HEK293 (cell line): ENCODE data around the gene GUCY1B1.

Source experiments
- CTCF ChIP-seq: fragments of 450-650 bp; formaldehyde crosslinking; IDR thresholded peaks from 2 replicates; pipeline ENCODE4 v1.5.1; 2016; ENCODE audit warnings: missing biosample characterization, missing genetic modification characterization
- KLF7 ChIP-seq: fragments of 450-650 bp; formaldehyde crosslinking; IDR thresholded peaks from 2 replicates; pipeline ENCODE4 v1.5.1; 2016; ENCODE audit warnings: missing biosample characterization, missing genetic modification characterization, borderline replicate concordance
- KLF9 ChIP-seq: fragments of 450-650 bp; formaldehyde crosslinking; IDR thresholded peaks from 2 replicates; pipeline ENCODE4 v1.5.1; 2016; ENCODE audit warnings: missing biosample characterization, missing genetic modification characterization, low read depth
- TCF7L2 ChIP-seq: IDR thresholded peaks from 2 replicates; pipeline ENCODE4 v1.6.1; 2011; ENCODE audit warnings: low read depth, mild to moderate bottlenecking, inconsistent platforms, low read length, moderate library complexity, borderline replicate concordance
- ZBTB21 ChIP-seq: fragments of 450-650 bp; formaldehyde crosslinking; IDR thresholded peaks from 2 replicates; pipeline ENCODE4 v1.5.1; 2017; ENCODE audit warnings: missing biosample characterization, missing genetic modification characterization
- ZNF133 ChIP-seq: fragments of 450-650 bp; formaldehyde crosslinking; IDR thresholded peaks from 2 replicates; pipeline ENCODE4 v1.5.1; 2016; ENCODE audit warnings: missing biosample characterization, missing genetic modification characterization
- ZNF510 ChIP-seq: fragments of 450-650 bp; formaldehyde crosslinking; IDR thresholded peaks from 2 replicates; pipeline ENCODE4 v1.5.1; 2018; ENCODE audit warnings: mild to moderate bottlenecking, missing genetic modification characterization, missing biosample characterization; ENCODE audit not compliant: insufficient replicate concordance
- ZNF555 ChIP-seq: fragments of 450-650 bp; formaldehyde crosslinking; conservative IDR thresholded peaks from 2 replicates; pipeline ENCODE4 v1.5.1; 2017; ENCODE audit warnings: missing biosample characterization, mild to moderate bottlenecking, missing genetic modification characterization, inconsistent platforms
- ZNF76 ChIP-seq: fragments of 450-650 bp; formaldehyde crosslinking; IDR thresholded peaks from 2 replicates; pipeline ENCODE4; 2016; ENCODE audit warnings: low read depth, missing biosample characterization, missing genetic modification characterization, borderline replicate concordance
- ZNF776 ChIP-seq: fragments of 450-650 bp; formaldehyde crosslinking; IDR thresholded peaks from 2 replicates; pipeline ENCODE4 v1.5.0; 2017; ENCODE audit warnings: missing biosample characterization, missing genetic modification characterization, borderline replicate concordance
- ZNF777 ChIP-seq: fragments of 450-650 bp; formaldehyde crosslinking; IDR thresholded peaks from 2 replicates; pipeline ENCODE4 v1.5.1; 2017; ENCODE audit warnings: missing biosample characterization, missing genetic modification characterization, borderline replicate concordance
- TF ChIP-seq, protein P1 (sequence below): IDR thresholded peaks from 2 replicates; pipeline ENCODE4 v1.6.1; 2011; ENCODE audit warnings: mild to moderate bottlenecking, low read depth, low read length, borderline replicate concordance

GRCh38 chr4:155819066-155819465 lies 60.2 kb downstream of the GUCY1B1 start:
- TF ChIP-seq ZNF555 (tag by site-specific recombination) (no peak), CTCF (tag by site-specific recombination) (no peak), ZNF777 (tag by site-specific recombination) (no peak), ZNF76 (tag by site-specific recombination) (no peak), ZBTB21 (tag by site-specific recombination) (no peak), TCF7L2 (no peak), KLF7 (tag by site-specific recombination) (no peak), ZNF776 (tag by site-specific recombination) (no peak), ZNF510 (tag by site-specific recombination) (no peak), ZNF133 (no peak), KLF9 (tag by site-specific recombination) (no peak)
- TF ChIP-seq, protein P1, sequence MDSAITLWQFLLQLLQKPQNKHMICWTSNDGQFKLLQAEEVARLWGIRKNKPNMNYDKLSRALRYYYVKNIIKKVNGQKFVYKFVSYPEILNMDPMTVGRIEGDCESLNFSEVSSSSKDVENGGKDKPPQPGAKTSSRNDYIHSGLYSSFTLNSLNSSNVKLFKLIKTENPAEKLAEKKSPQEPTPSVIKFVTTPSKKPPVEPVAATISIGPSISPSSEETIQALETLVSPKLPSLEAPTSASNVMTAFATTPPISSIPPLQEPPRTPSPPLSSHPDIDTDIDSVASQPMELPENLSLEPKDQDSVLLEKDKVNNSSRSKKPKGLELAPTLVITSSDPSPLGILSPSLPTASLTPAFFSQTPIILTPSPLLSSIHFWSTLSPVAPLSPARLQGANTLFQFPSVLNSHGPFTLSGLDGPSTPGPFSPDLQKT: no peak
